Kasumi-1 (cell line): Measurements from ENCODE around the gene ACSM5.
A peak's percentile ranks its signal among the peaks of the same experiment; 100 is the strongest.

ENCODE experiments used
- DNase-seq, 2 experiments: peaks; one replicate each; lab custom pipeline; 2025; lab: John Stamatoyannopoulos, UW

Gene ACSM5, protein sequence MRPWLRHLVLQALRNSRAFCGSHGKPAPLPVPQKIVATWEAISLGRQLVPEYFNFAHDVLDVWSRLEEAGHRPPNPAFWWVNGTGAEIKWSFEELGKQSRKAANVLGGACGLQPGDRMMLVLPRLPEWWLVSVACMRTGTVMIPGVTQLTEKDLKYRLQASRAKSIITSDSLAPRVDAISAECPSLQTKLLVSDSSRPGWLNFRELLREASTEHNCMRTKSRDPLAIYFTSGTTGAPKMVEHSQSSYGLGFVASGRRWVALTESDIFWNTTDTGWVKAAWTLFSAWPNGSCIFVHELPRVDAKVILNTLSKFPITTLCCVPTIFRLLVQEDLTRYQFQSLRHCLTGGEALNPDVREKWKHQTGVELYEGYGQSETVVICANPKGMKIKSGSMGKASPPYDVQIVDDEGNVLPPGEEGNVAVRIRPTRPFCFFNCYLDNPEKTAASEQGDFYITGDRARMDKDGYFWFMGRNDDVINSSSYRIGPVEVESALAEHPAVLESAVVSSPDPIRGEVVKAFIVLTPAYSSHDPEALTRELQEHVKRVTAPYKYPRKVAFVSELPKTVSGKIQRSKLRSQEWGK

GRCh38 chr16:20409398-20410120 lies at the start of gene ACSM5:
TSS of gene ACSM5 (plus strand) at chr16:20409534. CDS start at chr16:20411485, 1,951 bp downstream.
- no peak for DNase-seq

GRCh38 chr16:20359997-20360396 lies 49.3 kb upstream of the ACSM5 start:
- no peak for DNase-seq

DNA sequence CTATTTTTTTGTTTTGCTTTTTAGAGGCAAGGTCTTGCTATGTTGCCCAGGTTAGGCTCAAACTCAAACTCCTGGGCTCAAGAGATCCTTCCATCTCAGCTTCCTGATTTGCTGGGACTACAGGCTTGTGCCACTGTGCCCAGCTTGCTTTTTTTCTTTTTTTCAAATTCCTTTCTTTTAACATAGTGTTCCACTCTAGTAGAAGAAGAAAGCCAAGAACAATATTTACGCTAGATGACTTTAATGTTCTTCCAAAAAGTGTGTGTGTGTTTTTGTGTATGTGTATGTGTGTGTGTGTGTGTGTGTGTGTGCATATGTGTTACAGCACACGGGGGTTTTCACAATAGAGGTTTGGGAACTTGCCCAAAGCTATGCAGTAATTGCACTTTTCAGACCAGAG lies 46.1 kb upstream of the ACSM5 start:
- no peak for DNase-seq

DNA sequence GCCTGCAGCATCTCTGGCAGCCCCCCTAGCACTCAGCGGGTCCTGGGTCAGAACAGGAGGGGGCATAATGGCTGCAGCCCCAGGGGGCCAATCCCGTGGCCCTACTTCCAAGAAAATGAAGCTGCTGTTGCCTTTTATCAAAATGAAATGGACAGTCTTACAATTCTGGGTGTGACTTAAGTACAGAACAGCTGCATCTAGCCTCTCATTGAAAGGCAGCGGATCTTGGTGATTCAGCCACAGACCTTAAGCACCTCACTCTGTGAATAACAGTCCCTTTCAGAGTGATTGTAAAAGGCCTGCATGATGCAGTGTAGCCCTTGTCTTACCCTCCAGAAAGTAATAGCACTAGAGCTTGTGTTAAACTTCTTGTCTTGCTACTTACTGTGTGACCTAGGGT lies 45.3 kb upstream of the ACSM5 start:
- DNase-seq, result no peak

DNA sequence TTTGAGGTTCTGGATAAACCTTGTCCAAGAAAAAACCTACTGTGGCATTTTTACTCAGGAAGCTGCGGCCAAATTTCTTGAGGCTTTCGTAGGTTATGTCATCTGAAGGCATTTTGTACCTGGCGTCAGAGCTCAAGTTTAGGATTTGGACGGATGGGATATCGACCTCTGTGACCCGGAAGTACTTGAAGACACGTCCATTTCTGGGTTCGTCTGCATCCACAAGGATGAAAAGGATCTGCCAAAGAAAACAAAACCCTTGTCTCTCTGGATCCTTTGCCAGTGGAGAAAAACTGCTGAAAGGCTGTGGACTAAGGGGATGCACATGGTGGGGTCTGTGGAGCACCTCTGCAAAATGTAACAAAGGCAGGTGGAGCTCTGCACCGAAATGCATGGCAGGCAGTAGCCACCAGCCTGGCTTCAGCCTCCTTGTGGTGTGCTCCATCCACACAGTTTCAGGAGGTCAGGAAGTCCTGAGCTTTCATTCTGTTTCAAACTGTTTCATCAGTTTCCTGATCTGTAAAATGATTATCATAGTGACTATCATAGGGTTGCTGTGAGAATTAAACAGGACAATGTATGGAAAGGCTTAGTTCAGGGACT lies 39.8 kb upstream of the ACSM5 start:
- DNase-seq, result no peak

DNA sequence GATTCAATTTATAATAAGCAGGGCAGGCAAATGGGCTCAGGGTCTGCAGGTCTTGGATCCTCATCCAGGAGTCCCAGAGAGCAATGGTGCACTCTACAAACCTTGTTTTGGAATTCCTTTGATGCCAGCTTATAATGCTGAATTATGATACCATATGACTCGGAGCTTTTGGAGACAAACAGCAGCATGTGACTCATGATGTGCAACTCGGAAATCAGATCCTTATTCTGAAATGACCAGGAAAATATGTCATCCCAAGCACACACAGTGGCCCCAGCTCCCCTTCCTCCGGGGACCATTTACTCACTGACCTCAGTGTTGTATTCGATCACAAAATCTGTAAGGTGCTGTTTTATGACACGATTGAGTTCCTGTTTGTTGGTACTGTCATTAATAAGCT lies 36.6 kb upstream of the ACSM5 start:
- DNase-seq, result no peak

GRCh38 chr16:20377181-20377580 lies 32.2 kb upstream of the ACSM5 start:
- DNase-seq, result no peak

GRCh38 chr16:20380782-20381181 lies 28.6 kb upstream of the ACSM5 start:
- no peak for DNase-seq

DNA sequence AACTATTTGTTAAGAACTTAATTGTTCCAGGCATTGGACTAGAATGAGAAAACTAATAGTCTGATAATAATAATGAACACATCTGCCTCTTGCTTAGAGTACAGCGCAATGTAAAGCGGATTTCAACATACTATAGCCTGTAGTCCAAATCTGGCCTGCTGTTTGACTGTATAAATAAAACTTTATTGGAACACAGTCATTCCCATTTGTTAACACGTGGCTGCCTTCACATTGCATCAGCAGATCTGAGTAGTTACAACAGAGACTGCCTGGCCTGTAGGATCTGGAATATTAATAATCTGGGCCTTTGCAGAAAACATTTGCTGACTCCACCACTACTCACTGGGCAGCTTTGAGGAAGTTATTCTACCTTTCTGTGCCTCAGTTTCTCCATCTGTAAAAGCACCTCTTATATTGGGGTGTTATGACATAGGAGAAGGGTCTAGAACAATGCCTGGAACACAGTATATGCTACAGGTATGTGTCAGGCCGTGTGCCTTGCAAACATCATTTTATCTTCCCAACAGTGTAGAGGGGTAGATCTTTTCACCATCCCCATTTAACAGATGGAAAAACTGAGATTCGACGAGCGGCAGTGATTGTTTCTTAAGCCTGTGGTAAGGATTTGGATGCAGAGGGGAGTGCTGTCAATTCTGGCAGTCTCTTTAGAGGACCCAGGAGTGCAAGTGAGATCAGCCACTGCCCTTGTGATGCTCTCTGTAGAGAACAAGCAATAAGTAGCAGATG lies 27.0 kb upstream of the ACSM5 start:
- no peak for DNase-seq

GRCh38 chr16:20383106-20384029 lies 26.0 kb upstream of the ACSM5 start:
- DNase-seq, result peak; percentile 22 to 48

- DNase-seq, result peak; percentile 1 to 9
These were observed 23.2 kb upstream of the ACSM5 start for GRCh38 chr16:20385844-20386832.

DNA sequence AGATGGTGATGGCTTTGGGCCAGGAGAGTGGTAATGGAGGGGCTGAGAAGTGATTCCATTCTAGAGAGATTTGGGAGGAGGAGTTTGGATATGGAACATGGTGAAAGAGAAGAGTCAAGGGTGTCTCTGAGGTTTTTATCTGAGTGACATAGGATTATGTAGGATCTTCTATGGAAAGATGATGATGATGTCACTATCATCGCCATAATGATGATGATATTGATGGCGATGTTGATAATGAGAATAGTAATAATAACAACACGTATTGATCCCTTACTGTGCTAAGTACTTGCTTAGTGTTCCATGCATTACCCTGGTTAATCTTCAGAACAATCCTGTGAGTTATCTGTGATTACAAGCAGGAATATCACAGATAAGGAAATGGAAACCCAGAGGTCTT lies 21.4 kb upstream of the ACSM5 start:
- no peak for DNase-seq

DNA sequence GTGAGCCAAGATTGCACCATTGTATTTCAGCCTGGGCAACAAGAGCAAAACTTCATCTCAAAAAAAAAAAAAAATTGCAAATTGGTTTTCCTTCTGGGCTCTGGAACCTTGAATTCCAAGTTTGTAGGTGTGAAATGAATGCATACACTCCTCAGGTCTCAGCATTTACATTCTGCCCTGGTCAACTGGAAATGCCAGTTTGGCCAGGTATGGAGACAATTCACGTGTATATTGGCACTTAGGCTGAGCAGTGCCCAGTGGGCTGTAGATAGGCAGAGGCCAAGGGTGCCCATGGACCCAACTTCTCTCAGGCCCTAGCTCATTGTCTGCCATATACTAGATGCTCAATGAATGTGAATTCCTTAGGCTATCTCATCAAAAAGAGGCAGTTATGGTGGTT lies 20.5 kb upstream of the ACSM5 start:
- no peak for DNase-seq

- DNase-seq, result no peak
These were observed 18.3 kb upstream of the ACSM5 start for GRCh38 chr16:20391045-20391444.

DNA sequence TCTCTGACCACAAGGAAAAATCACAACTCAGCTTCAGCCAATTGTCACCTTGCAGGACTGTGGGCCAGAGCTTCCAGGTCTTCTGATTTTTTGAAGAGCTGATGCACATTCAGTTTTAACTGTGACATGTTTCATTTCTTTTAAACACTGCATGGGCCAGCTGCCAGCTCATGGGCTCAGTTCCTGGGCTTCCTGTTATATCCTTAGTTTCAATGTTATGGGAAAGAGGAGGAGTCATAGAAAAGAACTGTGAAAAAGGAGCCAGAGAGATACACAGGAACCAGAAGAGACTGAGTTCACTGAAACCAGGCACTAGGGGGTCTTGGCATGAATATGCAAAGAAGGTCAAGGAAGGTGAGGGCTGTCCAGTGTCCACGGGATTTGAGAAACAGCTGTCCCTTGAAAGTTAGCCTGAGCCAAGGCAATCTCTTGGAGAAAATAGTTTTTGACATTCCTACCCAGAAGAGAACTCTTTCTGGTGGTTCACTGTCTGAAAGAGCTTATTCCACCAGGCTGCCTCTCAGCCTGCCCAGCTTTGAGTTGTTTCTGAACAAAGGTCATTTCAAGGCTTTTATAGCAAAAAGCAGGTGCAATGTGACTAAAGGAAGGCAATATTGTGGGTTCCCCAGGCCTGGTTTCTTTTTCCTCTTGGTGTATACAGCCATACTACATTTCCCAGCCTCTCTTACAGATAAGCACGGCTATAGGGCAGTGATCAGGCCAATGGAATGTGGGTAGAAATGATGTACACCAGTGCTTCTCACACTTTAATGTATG lies 15.3 kb upstream of the ACSM5 start:
- no peak for DNase-seq

- no peak for DNase-seq
These were observed 13.4 kb upstream of the ACSM5 start for GRCh38 chr16:20395946-20396345.

DNA sequence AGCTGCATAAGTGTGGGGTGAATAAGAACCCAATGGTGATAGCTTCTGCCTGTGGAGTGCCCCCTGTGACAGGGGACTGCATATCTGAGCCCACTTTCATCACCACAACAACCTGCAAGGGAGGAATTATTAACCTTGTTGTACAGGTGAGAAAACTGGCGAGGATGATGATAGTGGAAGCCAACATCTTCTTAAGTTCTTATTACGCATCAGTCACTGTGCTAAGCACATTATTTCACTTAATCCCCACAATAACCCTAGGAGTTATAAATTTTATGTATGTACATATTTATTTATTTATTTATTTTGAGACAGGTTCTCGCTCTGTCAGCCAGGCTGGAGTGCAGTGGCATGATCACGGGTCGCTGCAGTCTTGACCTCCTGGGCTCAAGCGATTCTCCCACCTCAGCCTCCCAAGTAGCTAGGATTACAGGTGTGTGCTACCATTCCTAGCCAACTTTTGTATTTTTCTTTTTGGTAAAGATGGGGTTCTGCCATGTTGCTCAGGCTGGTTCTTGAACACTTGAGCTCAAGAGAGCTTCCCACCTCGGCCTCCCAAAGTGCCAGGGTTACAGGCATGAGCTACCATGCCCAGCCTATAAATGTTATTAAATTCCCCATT lies 12.4 kb upstream of the ACSM5 start:
- no peak for DNase-seq

- no peak for DNase-seq
These were observed 11.8 kb upstream of the ACSM5 start for GRCh38 chr16:20397468-20398074.
